Effector memory CD4-positive, alpha-beta T cell (primary cell): Measurements from ENCODE around the gene FAM13C.

ENCODE experiments used
- DNase-seq, 3 donors: peaks; one replicate each; pipeline ENCODE4 v3.0.0-alpha.2; 2020
- H3K27ac ChIP-seq: 2 replicates; pipeline ENCODE4 v1.7.0; 2013; ENCODE audit warnings: mild to moderate bottlenecking, low read length, moderate library complexity; ENCODE audit not compliant: insufficient read depth, poor library complexity, severe bottlenecking
- H3K27me3 ChIP-seq: replicated peaks from 2 replicates; pipeline ENCODE4 v1.7.0; 2013; ENCODE audit warnings: mild to moderate bottlenecking, low read length; ENCODE audit not compliant: insufficient read depth, control insufficient read depth, poor library complexity, severe bottlenecking
- H3K36me3 ChIP-seq: 2 replicates; pipeline ENCODE4 v1.7.0; 2013; ENCODE audit warnings: mild to moderate bottlenecking, low read length, moderate library complexity; ENCODE audit not compliant: control insufficient read depth, insufficient read depth
- H3K4me1 ChIP-seq: 2 replicates; pipeline ENCODE4 v1.7.0; 2013; ENCODE audit warnings: low read length, mild to moderate bottlenecking; ENCODE audit not compliant: control insufficient read depth, insufficient read depth, poor library complexity, severe bottlenecking
- H3K4me3 ChIP-seq: 2 replicates; pipeline ENCODE4 v1.7.0; 2013; ENCODE audit warnings: low read length, low read depth, mild to moderate bottlenecking; ENCODE audit not compliant: insufficient read depth, poor library complexity, severe bottlenecking
- H3K9me3 ChIP-seq: 2 replicates; pipeline ENCODE4 v1.7.0; 2013; ENCODE audit warnings: mild to moderate bottlenecking, low read length, moderate library complexity; ENCODE audit not compliant: control insufficient read depth

FAM13C gene

DNA sequence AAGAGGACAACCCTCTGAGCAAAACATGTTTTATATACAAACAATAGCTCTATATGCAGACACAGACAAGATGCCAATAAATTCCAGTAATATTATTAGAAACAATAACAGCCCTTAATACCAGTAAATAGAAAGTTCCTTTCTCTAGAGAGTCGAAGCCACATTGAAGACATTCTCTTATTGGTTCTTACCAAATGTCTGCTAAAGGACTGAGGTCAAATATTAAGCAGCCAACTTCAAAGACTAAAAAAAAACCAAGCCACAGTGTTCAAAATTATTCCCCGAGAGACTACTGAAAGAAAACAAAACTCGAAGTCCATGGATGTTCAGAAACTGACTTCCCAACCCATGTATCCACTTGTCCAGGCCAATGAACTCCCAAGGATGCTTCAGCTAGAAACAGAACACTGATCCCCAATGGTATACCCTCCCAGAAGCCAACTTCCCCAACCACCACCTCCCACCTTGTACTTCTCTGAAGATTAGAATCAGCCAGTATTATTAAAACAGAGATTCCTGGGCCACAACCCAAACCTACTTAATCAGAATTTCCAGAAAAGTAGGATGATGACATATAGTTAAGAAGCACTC is 51.9 kb downstream of the FAM13C start:
- H3K9me3 ChIP-seq = no peaks in the 10 kb centered on the region
- no peak overlapping the region for H3K4me3 ChIP-seq
- H3K4me1 ChIP-seq = no peaks in the 10 kb centered on the region
- DNase-seq = no peak
- H3K27ac ChIP-seq = no peak overlapping the region
- no peaks in the 10 kb centered on the region for H3K36me3 ChIP-seq
- no peaks in the 10 kb centered on the region for H3K27me3 ChIP-seq

DNA sequence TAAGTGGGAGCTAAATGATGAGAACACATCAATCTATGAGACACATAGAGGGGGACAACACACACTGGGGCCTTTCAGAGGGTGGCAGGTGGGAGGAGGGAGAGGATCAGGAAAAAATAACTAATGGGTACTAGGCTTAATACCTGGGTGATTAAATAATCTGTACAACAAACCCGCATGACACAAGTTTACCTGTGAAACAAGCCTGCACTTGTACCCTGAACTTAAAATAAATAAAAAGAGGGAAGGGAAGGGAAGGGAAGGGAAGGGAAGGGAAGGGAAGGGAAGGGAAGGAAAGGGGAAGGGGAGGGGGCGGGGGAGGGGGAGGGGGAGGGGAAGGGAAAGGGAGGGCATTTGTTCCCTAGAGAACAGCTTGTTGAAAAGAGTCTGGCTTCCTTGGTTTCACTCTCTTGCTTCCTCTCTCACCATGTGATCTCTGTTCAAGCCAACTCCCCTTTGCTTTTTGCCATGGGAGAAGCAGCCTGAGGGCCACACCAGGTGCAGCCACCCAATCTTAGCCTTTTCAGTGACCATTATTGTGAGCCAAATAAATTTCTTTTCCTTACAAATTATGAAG is 57.7 kb downstream of the FAM13C start:
- H3K9me3 ChIP-seq = no peaks in the 10 kb centered on the region
- no peak for DNase-seq
- H3K4me1 ChIP-seq = no peaks in the 10 kb centered on the region
- no peaks in the 10 kb centered on the region for H3K36me3 ChIP-seq
- no peaks in the 10 kb centered on the region for H3K27me3 ChIP-seq
- no peak overlapping the region for H3K27ac ChIP-seq
- no peak overlapping the region for H3K4me3 ChIP-seq

DNA sequence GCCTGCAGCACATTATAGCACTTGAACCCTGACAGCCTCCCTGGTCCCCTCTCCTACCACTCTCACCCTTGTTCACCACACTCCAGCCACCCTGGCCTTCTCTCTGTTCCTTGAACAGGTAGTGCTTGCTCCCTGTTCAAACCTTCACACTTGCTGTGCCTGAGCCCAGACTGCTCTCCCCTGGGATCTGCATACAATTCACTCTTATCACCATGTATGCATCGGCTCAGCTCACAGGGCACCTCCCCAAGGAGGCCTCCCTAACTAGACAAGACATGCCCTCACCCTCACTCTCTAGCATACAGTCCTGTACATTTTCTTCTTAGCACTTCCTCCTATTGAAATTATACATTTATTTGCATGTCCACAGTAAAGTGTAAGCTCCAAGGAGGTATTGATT is 59.3 kb downstream of the FAM13C start:
- no peak for DNase-seq
- Histone ChIP-seq H3K9me3 (no peaks in the 10 kb centered on the region), H3K4me3 (no peak overlapping the region), H3K27ac (no peak overlapping the region), H3K4me1 (no peaks in the 10 kb centered on the region), H3K27me3 (no peaks in the 10 kb centered on the region), H3K36me3 (no peaks in the 10 kb centered on the region)

DNA sequence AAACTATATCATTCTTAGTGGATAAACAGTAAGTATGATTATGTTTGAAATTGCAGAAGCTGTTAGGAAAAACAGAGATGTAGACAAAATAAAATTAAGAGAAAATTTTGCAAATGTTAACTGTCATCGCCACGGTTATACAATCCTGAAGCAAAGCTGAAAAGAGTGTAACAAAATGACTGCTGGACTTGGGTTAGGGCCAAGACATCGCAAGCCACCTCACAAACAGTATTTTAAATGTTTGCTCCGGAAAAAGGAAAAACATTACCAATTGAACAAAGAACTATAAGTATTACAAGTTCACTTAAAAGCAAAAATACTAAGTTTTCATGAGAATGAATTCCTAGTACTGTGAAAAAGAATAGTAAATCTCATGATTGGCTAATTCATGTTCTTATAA is 60.0 kb downstream of the FAM13C start:
- no peak for DNase-seq
- H3K4me3 ChIP-seq = no peak overlapping the region
- H3K4me1 ChIP-seq = no peaks in the 10 kb centered on the region
- no peaks in the 10 kb centered on the region for H3K27me3 ChIP-seq
- H3K36me3 ChIP-seq = no peaks in the 10 kb centered on the region
- no peak overlapping the region for H3K27ac ChIP-seq
- no peaks in the 10 kb centered on the region for H3K9me3 ChIP-seq

DNA sequence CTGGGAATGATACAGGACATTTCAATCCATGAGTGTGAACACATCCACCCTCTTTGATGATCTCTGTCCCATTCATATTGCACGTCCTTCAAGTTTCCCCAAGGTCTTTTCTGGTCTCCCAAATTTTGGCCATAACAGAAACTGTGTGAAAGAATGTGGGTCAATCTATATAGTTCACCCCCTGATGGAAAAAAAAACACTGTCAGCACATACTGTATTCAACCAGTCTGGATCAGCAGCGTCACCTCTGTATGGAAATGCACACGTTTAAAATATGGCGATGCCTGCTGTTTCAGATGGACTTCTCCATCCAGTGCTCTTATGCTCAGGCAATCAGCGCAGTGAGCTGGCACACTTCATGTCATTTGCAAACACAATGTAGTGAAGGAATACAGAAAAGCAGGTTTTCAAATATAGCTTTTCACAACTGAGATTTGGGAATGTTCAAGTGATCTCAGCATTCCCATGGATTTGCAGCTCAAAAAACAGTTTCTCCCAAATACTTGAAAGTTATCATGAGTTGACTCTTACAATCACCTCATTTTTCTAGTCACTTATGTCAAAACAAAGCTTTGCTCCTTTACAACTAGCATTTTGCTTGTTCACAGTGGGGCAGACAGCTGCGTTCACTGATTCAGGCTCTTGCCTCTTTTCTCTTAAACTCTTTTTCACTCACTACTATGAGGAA is 61.1 kb downstream of the FAM13C start:
- DNase-seq = no peak
- no peaks in the 10 kb centered on the region for H3K4me1 ChIP-seq
- no peak overlapping the region for H3K27ac ChIP-seq
- H3K4me3 ChIP-seq = no peak overlapping the region
- H3K36me3 ChIP-seq = no peaks in the 10 kb centered on the region
- no peaks in the 10 kb centered on the region for H3K9me3 ChIP-seq
- no peaks in the 10 kb centered on the region for H3K27me3 ChIP-seq

DNA sequence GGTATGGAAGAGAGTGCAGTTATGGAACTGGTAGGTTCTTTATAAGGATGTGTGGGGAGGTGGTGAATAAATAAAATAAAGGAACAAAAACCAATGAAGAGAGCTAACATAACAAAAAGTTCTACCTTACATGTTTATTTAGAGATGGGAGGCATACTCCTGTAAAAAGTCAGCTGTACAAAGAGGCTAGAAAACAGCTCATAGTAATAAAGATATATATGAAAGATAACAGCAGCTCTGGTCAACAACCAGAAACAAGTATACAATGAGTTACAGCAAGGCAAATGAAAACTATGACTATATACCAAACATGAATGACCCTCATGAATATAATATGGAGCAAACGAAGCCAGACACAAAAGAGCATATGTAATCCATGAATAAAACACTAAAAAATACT is 62.0 kb downstream of the FAM13C start:
- Histone ChIP-seq H3K27ac (no peak overlapping the region), H3K4me3 (no peak overlapping the region), H3K4me1 (no peaks in the 10 kb centered on the region), H3K9me3 (no peaks in the 10 kb centered on the region), H3K27me3 (no peaks in the 10 kb centered on the region), H3K36me3 (no peaks in the 10 kb centered on the region)
- DNase-seq = no peak

DNA sequence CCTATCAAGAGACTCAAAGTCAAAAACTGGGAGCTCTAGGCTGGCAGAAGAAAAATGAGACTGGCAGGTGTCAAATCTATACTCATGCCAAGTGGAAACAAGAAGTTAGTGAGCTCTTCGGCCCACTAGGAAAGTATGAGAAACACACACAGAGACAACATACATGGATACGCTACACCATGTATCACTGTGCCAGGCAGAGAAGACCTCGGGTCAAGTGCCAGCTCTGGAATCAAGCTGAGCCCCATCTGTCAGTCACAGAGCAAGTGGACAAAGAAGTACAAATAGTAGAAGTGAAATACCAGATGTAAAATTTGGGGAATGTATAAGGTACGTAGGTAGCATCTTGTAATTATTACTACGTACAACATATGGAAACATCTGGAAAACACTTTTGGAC is 62.4 kb downstream of the FAM13C start:
- Histone ChIP-seq H3K27ac (no peak overlapping the region), H3K4me3 (no peak overlapping the region), H3K9me3 (no peaks in the 10 kb centered on the region), H3K36me3 (no peaks in the 10 kb centered on the region), H3K27me3 (no peaks in the 10 kb centered on the region), H3K4me1 (no peaks in the 10 kb centered on the region)
- DNase-seq = no peak

DNA sequence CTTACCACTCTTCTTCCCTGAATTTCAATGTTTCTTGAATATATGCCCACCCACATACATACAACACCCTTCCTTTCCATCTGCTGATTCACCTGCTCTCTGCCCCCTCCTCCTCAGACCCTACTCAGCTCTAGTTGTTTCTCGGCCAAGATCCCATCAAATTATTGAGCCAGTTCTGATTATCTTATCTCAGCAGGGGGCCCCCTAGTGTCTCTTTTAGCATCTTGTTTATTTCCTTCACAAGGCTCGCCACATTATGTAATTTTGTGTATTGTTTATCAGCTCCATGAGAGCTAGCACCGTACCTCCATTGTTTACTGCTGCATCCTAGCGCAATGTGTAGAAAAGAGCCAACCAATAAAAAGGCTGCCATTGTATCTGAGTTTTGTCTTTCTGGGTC is 71.9 kb downstream of the FAM13C start:
- Histone ChIP-seq H3K36me3 (no peaks in the 10 kb centered on the region), H3K9me3 (no peaks in the 10 kb centered on the region), H3K4me3 (no peak overlapping the region), H3K27me3 (no peaks in the 10 kb centered on the region), H3K4me1 (no peaks in the 10 kb centered on the region), H3K27ac (no peak overlapping the region)
- no peak for DNase-seq

DNA sequence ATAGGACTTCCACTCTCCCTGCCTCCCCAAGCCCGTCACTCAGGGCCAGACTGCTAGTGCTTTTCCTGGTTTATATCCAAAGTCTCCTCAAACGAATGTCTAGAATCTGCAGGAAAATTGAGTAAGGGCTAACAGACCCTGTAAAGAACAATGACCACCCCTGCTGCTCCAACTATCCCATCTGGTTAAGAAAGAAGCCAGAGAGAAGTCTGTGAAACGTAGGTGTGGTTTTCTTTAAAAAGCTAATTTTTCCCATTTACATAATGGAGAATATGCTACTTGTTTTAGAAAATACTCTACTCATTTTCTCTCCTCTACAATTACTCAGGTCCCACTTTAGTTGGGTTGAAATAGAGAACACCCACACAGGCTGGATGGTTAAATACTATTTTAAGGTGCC is 72.5 kb downstream of the FAM13C start:
- DNase-seq = no peak
- no peaks in the 10 kb centered on the region for H3K36me3 ChIP-seq

DNA sequence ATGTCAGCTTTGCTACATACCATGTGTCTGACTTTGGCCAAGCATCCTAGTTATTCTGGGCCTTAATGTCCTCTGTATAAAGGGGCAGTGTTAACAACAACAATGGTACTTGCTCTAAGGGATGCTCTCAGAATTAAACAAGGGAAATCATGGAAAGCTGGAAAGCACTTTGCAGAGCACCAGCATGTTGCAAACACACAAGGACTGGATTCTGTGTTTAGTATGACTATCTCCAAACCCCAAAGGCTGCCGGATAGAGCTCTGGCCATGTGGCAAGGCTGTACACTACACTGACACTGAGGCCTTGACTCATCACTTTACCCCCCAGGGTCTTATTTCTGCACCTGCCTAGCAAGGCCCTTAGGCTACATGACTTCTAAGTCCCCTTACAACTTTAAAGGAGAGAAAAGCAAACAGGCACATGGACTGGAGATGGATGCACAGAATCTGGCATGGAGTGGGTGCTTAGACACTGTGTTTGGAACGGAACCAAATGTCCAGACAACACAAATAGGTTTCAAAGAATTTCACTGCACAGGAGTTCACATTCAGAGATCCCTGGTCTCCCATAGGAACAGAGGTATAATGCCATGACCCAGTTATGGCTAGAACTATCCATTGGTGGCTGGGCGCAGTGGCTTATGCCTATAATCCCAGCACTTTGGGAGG is 74.6 kb downstream of the FAM13C start:
- no peak for DNase-seq
- Histone ChIP-seq H3K36me3 (no peaks in the 10 kb centered on the region), H3K27me3 (no peaks in the 10 kb centered on the region), H3K4me1 (no peaks in the 10 kb centered on the region), H3K27ac (no peak overlapping the region), H3K4me3 (no peak overlapping the region), H3K9me3 (no peaks in the 10 kb centered on the region)

More for the DNA sequence above, 72.5 kb downstream of the FAM13C start:
- Histone ChIP-seq H3K4me3 (no peak overlapping the region), H3K27ac (no peak overlapping the region), H3K4me1 (no peaks in the 10 kb centered on the region), H3K9me3 (no peaks in the 10 kb centered on the region), H3K27me3 (no peaks in the 10 kb centered on the region)
